HG02642 (cell line): Measurements from ENCODE around the gene OLFML2B.
"Not testable (repeated sequence)": the region's sequence is repeated elsewhere in the genome, so short reads cannot be mapped to it uniquely, and the experiment has no call there.

Experiments used
- ATAC-seq: cut with Tn5 transposase; IDR thresholded peaks from one replicate; pipeline ENCODE4 v1.9.1; 2021; ENCODE audit warnings: mild to moderate bottlenecking; ENCODE audit not compliant: unreplicated experiment, poor library complexity

OLFML2B gene

GRCh38 chr1:162023547-162024501 lies at the start of gene OLFML2B:
OLFML2B (minus strand) TSS chr1:162023869; CDS start chr1:162023430, 439 bp downstream.
- ATAC-seq: peak; percentile 69

- ATAC-seq: no peak
Measured at GRCh38 chr1:162072740-162073139, 49.1 kb upstream of the OLFML2B start.

- no peak for ATAC-seq
Measured at GRCh38 chr1:162070825-162071224, 47.2 kb upstream of the OLFML2B start.

GRCh38 chr1:162070094-162070748 lies 46.6 kb upstream of the OLFML2B start:
- no peak for ATAC-seq

GRCh38 chr1:162069334-162070093 lies 45.8 kb upstream of the OLFML2B start, which contains the start of gene NOS1AP:
NOS1AP (plus strand) TSS chr1:162069691; CDS start chr1:162070178, 487 bp downstream.
- ATAC-seq: peak; percentile 99

- ATAC-seq: no peak
Measured at GRCh38 chr1:162068301-162068700, 44.6 kb upstream of the OLFML2B start.

GRCh38 chr1:162067466-162067865 lies 43.8 kb upstream of the OLFML2B start:
- no peak for ATAC-seq

- not testable (repeated sequence) for ATAC-seq
Measured at GRCh38 chr1:162066836-162067235, 43.2 kb upstream of the OLFML2B start.

GRCh38 chr1:162065016-162065415 lies 41.3 kb upstream of the OLFML2B start:
- ATAC-seq: no peak

GRCh38 chr1:162062542-162063015 lies 38.9 kb upstream of the OLFML2B start:
- ATAC-seq: no peak

- no peak for ATAC-seq
Measured at GRCh38 chr1:162060314-162060713, 36.6 kb upstream of the OLFML2B start.

- no peak for ATAC-seq
Measured at GRCh38 chr1:162059721-162060120, 36.1 kb upstream of the OLFML2B start.

GRCh38 chr1:162056579-162056978 lies 32.9 kb upstream of the OLFML2B start:
- no peak for ATAC-seq

GRCh38 chr1:162056043-162056442 lies 32.4 kb upstream of the OLFML2B start:
- ATAC-seq: no peak

GRCh38 chr1:162055062-162055461 lies 31.4 kb upstream of the OLFML2B start:
- no peak for ATAC-seq

- not testable (repeated sequence) for ATAC-seq
Measured at GRCh38 chr1:162053949-162054348, 30.3 kb upstream of the OLFML2B start.

GRCh38 chr1:162046921-162047320 lies 23.3 kb upstream of the OLFML2B start:
- no peak for ATAC-seq

GRCh38 chr1:162042361-162042760 lies 18.7 kb upstream of the OLFML2B start:
- ATAC-seq: no peak

GRCh38 chr1:162040657-162041056 lies 17.0 kb upstream of the OLFML2B start:
- no peak for ATAC-seq

- ATAC-seq: no peak
Measured at GRCh38 chr1:162040001-162040400, 16.3 kb upstream of the OLFML2B start.
